ENCODE data around the gene ACTR3C. TPM values are rescaled to one million over a fixed set of nuclear protein-coding genes. Genes with fewer than 3 reads are reported as not detected.
"Not testable (repeated sequence)": the region's sequence is repeated elsewhere in the genome, so short reads cannot be mapped to it uniquely, and the experiment has no call there.

ACTR3C gene
- total RNA-seq, 1 experiment from 2014 or later, result 26.0 TPM

- CTCF ChIA-PET; intact Hi-C loops (cut with micrococcal nuclease; ENCODE audit: unreplicated experiment); H3K4me3 Mint-ChIP-seq (ENCODE audit: low read depth, unreplicated experiment); H3K4me1 Mint-ChIP-seq (ENCODE audit: low read depth, unreplicated experiment); H3K27ac Mint-ChIP-seq (ENCODE audit: unreplicated experiment); BruUV-seq (replicated peaks); DNase-seq; H3K9me3 Mint-ChIP-seq (ENCODE audit: low read depth, unreplicated experiment); H3K36me3 Mint-ChIP-seq (ENCODE audit: insufficient read depth, unreplicated experiment); H3K27me3 Mint-ChIP-seq (ENCODE audit: unreplicated experiment): not testable (repeated sequence)
These were observed 53.1 kb downstream of the ACTR3C start for GRCh38 chr7:150270101-150270824.

DNA sequence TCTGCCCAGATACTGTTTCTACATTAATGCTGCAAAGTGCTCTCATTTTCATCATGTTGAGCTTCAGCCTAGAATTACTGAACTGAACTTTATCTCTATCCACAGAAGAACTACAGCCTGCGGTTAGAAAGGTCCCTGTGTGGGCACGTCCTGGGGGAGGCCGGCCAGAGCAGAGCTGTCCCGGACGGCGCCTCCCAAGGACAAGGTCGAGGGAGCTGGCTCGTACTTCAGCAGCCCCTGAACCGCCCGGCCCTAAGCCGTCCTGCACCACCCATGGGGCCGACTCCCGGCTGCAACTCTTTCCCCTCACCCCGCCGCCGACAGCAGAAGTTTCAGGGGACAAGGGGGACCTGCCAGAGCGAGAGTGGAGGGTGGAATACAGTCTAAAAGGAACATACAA is 54.5 kb downstream of the ACTR3C start:
- CTCF ChIA-PET; DNase-seq; H3K36me3 Mint-ChIP-seq (ENCODE audit: insufficient read depth, unreplicated experiment); H3K27ac Mint-ChIP-seq (ENCODE audit: unreplicated experiment); BruUV-seq (replicated peaks); H3K4me3 Mint-ChIP-seq (ENCODE audit: low read depth, unreplicated experiment); H3K27me3 Mint-ChIP-seq (ENCODE audit: unreplicated experiment); H3K4me1 Mint-ChIP-seq (ENCODE audit: low read depth, unreplicated experiment); H3K9me3 Mint-ChIP-seq (ENCODE audit: low read depth, unreplicated experiment); intact Hi-C loops (cut with micrococcal nuclease; ENCODE audit: unreplicated experiment): not testable (repeated sequence)

GRCh38 chr7:150268287-150268686 is 55.1 kb downstream of the ACTR3C start:
- H3K27ac Mint-ChIP-seq (ENCODE audit: unreplicated experiment); H3K9me3 Mint-ChIP-seq (ENCODE audit: low read depth, unreplicated experiment); H3K4me1 Mint-ChIP-seq (ENCODE audit: low read depth, unreplicated experiment); H3K4me3 Mint-ChIP-seq (ENCODE audit: low read depth, unreplicated experiment); DNase-seq; H3K27me3 Mint-ChIP-seq (ENCODE audit: unreplicated experiment); BruUV-seq (replicated peaks); intact Hi-C loops (cut with micrococcal nuclease; ENCODE audit: unreplicated experiment); H3K36me3 Mint-ChIP-seq (ENCODE audit: insufficient read depth, unreplicated experiment); CTCF ChIA-PET: not testable (repeated sequence)

GRCh38 chr7:150266953-150267665 is 56.2 kb downstream of the ACTR3C start:
- H3K36me3 Mint-ChIP-seq (ENCODE audit: insufficient read depth, unreplicated experiment); CTCF ChIA-PET; intact Hi-C loops (cut with micrococcal nuclease; ENCODE audit: unreplicated experiment); H3K4me3 Mint-ChIP-seq (ENCODE audit: low read depth, unreplicated experiment); DNase-seq; H3K27me3 Mint-ChIP-seq (ENCODE audit: unreplicated experiment); H3K4me1 Mint-ChIP-seq (ENCODE audit: low read depth, unreplicated experiment); BruUV-seq (replicated peaks); H3K27ac Mint-ChIP-seq (ENCODE audit: unreplicated experiment); H3K9me3 Mint-ChIP-seq (ENCODE audit: low read depth, unreplicated experiment): not testable (repeated sequence)

- BruUV-seq (replicated peaks); H3K27me3 Mint-ChIP-seq (ENCODE audit: unreplicated experiment); H3K36me3 Mint-ChIP-seq (ENCODE audit: insufficient read depth, unreplicated experiment); H3K4me1 Mint-ChIP-seq (ENCODE audit: low read depth, unreplicated experiment); intact Hi-C loops (cut with micrococcal nuclease; ENCODE audit: unreplicated experiment); H3K27ac Mint-ChIP-seq (ENCODE audit: unreplicated experiment); CTCF ChIA-PET; H3K9me3 Mint-ChIP-seq (ENCODE audit: low read depth, unreplicated experiment); H3K4me3 Mint-ChIP-seq (ENCODE audit: low read depth, unreplicated experiment); DNase-seq: not testable (repeated sequence)
These were observed 60.7 kb downstream of the ACTR3C start for GRCh38 chr7:150262656-150263055.

- H3K9me3 Mint-ChIP-seq (ENCODE audit: low read depth, unreplicated experiment); H3K36me3 Mint-ChIP-seq (ENCODE audit: insufficient read depth, unreplicated experiment); H3K4me3 Mint-ChIP-seq (ENCODE audit: low read depth, unreplicated experiment); H3K27me3 Mint-ChIP-seq (ENCODE audit: unreplicated experiment); intact Hi-C loops (cut with micrococcal nuclease; ENCODE audit: unreplicated experiment); BruUV-seq (replicated peaks); DNase-seq; CTCF ChIA-PET; H3K27ac Mint-ChIP-seq (ENCODE audit: unreplicated experiment); H3K4me1 Mint-ChIP-seq (ENCODE audit: low read depth, unreplicated experiment): not testable (repeated sequence)
These were observed 75.6 kb downstream of the ACTR3C start for GRCh38 chr7:150247745-150248144.

GRCh38 chr7:150245208-150245607 is 78.1 kb downstream of the ACTR3C start:
- CTCF ChIA-PET; intact Hi-C loops (cut with micrococcal nuclease; ENCODE audit: unreplicated experiment); H3K4me3 Mint-ChIP-seq (ENCODE audit: low read depth, unreplicated experiment); H3K9me3 Mint-ChIP-seq (ENCODE audit: low read depth, unreplicated experiment); H3K27me3 Mint-ChIP-seq (ENCODE audit: unreplicated experiment); H3K4me1 Mint-ChIP-seq (ENCODE audit: low read depth, unreplicated experiment); H3K27ac Mint-ChIP-seq (ENCODE audit: unreplicated experiment); H3K36me3 Mint-ChIP-seq (ENCODE audit: insufficient read depth, unreplicated experiment); BruUV-seq (replicated peaks); DNase-seq: not testable (repeated sequence)

- H3K27ac Mint-ChIP-seq (ENCODE audit: unreplicated experiment); H3K36me3 Mint-ChIP-seq (ENCODE audit: insufficient read depth, unreplicated experiment); CTCF ChIA-PET; H3K4me3 Mint-ChIP-seq (ENCODE audit: low read depth, unreplicated experiment); DNase-seq; H3K27me3 Mint-ChIP-seq (ENCODE audit: unreplicated experiment); H3K4me1 Mint-ChIP-seq (ENCODE audit: low read depth, unreplicated experiment); BruUV-seq (replicated peaks); intact Hi-C loops (cut with micrococcal nuclease; ENCODE audit: unreplicated experiment); H3K9me3 Mint-ChIP-seq (ENCODE audit: low read depth, unreplicated experiment): not testable (repeated sequence)
These were observed 80.4 kb downstream of the ACTR3C start for GRCh38 chr7:150242935-150243334.

GRCh38 chr7:150225444-150225843 is 97.9 kb downstream of the ACTR3C start:
- BruUV-seq (replicated peaks); H3K27me3 Mint-ChIP-seq (ENCODE audit: unreplicated experiment); DNase-seq; CTCF ChIA-PET; H3K4me1 Mint-ChIP-seq (ENCODE audit: low read depth, unreplicated experiment); intact Hi-C loops (cut with micrococcal nuclease; ENCODE audit: unreplicated experiment); H3K9me3 Mint-ChIP-seq (ENCODE audit: low read depth, unreplicated experiment); H3K4me3 Mint-ChIP-seq (ENCODE audit: low read depth, unreplicated experiment); H3K36me3 Mint-ChIP-seq (ENCODE audit: insufficient read depth, unreplicated experiment); H3K27ac Mint-ChIP-seq (ENCODE audit: unreplicated experiment): not testable (repeated sequence)

Data from Calu3 (cell line).